ENCODE results near the gene SMAD5. TPM values are rescaled to one million over a fixed set of nuclear protein-coding genes. Genes with fewer than 3 reads are reported as not detected.

SMAD5 gene
- polyA plus RNA-seq, 3 donors = 55.6 to 74.9 (median 68.5) TPM

DNA sequence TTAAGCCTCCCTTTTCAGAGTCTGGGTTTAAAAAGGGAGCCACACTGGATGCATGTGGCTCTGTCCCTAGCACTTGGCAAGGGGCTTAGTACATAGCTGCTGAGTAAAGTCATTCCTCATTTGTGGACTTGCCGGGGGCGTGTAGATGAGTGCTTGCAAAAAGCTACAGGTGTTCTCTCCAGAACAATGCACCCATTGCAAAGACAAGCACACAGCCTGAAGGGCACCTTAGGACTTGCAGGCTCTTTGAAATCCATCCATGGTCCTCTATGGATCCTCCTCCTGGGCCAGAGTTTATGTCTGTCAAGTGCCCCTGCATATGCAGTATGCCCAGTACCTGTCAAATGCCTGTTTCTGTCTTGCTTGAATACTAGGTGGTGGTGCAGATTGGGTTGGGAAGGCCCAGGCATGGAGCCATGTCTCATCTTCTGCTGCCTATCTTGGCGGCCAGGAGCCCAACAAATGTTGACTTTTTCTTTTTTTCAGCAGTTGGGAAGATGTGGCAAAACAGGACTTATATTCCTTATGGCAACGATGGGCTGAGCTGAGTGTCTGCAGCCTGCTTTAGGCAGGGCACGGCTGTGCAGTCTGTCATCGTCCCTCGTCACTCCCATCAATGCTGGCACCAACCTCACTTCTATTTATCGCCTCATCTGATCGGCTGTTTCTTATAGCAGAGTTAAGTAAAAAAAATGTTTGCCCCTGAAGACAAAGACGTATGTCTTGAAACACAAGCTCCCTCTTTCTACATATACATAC is 78.8 kb downstream of the SMAD5 start:
- DNase-seq = no peak

DNA sequence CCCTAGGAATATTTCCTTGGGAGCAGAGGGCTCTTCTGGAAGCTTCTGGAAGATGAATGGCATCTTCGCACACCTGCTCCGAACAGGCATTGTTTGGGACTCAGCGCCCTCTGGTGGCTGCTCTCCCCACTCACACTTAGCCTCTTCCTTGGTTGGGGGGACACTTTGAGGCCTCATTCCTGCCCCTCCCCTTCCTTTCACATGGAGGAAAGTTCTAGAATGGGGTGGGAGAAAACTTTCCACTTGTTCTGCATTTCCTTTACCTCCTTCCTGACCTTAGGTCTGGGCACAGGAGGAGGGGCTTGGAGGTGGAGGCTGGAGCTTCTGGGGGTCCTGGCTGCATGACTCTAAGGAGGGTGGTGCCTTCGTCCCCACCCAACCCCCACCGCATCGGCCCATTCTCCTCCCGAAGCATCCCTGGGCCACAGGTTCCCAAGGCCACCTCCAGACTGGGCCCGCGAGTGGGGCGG is 79.6 kb downstream of the SMAD5 start:
- no peak for DNase-seq

- DNase-seq = no peak
These were observed 81.4 kb downstream of the SMAD5 start for GRCh38 chr5:136213919-136214493.

GRCh38 chr5:136215812-136216211 is 83.2 kb downstream of the SMAD5 start:
- DNase-seq = no peak

DNA sequence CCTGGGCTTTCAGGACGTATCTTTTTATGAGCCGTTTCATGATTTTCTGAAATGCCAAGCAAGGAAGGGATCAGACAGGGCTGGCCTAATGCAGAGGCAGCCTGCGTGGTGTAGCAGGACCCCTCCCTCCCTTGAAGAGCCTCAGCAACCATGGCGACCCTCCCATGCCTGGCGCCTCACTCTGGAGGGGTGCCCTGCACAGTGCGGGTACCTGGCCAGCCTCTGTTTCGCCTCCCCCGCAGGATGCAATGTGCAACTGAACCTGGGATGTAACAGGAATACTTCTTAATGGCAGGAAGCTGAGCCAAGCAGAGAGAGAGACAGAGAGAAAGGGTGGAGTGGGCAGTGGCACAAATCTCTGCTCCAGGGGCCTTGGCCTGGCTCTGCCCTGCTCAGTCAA is 83.6 kb downstream of the SMAD5 start:
- DNase-seq = no peak

- DNase-seq = no peak
These were observed 88.7 kb downstream of the SMAD5 start for GRCh38 chr5:136221340-136221739.

DNA sequence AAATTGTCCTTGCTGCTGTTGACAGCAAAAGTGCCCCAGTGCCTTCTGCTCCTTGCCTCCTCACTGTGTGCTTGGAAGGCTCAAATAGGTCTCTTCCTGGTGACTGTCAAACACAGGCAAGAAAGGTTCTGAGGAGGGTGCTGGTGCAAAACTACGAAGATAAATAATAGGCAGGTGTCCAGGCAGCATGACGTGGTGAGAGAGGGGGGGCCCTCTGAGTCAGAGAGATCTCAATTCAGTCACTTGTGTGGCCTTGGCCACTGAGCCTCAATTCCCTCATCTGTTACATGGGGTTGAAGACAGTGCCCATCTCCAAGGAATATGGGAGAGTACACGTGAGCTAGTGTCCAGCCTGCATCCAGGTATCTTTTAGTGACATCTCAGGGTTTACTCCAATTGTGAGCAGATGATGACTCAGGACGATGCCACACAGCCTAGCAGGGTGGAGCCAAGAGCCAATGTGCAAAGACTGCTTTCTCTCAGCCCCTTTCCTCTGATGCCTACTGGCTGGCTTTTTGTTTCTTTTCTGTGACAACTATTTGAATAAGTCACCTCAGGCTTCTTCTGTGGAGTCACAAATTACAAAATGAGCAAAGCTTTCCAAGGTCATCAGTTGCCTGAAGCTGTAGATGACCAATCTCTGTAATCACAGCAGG is 90.1 kb downstream of the SMAD5 start:
- no peak for DNase-seq

DNA sequence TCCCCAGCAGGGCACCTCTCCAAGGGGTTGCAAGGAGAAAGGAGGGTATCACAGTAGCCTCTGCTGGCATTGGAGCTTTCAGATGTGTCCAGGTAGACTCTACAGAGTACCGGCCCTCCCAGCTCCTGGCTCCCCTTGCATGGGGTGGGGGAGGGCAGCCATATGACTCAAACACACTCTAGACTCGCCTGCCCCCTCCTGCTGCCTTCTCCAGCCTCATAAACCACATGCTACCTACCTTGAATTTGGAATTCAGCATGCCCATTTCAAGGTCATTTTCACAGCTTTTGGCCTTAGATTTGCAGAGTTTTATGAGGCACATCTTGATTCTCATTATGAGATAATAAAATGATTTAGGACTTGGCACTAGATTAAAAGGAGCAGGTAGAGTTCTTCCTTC is 93.2 kb downstream of the SMAD5 start:
- DNase-seq = no peak

- no peak for DNase-seq
These were observed 93.8 kb downstream of the SMAD5 start for GRCh38 chr5:136226401-136226800.

GRCh38 chr5:136228136-136228757 is 95.6 kb downstream of the SMAD5 start:
- no peak for DNase-seq

DNA sequence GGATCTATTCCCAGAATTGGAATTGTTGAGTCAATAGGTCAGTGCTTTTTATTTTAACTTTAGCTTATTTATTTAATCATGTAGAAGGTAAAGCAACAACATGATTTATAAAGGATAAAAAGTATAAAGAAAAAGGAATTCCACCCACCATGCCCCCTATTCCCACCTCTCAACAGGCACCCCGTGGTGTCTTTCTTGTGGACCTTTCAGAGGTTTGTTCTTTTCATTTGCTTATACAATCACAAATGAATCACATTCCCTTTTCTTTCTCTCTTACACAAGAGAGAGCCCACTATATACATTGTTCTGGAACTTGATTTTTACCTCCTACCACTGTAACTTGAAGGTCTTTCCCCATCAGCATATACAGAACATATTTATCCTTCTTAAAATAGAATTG is 97.5 kb downstream of the SMAD5 start:
- DNase-seq = no peak

GRCh38 chr5:136232316-136232715 is 99.7 kb downstream of the SMAD5 start:
- no peak for DNase-seq

Other genes with a start within 250 kb of the SMAD5 start
- gene IL9, start 237.0 kb upstream of the SMAD5 start, polyA plus RNA-seq (ENCODE audit: insufficient read length in 3 of 3) = not detected
- 1 to 10 TPM; 2.1 to 4.8 (median 4.1) TPM for gene LECT2, start 177.9 kb upstream of the SMAD5 start, polyA plus RNA-seq (ENCODE audit: insufficient read length in 3 of 3)
- gene TGFBI, start 103.9 kb upstream of the SMAD5 start, polyA plus RNA-seq (ENCODE audit: insufficient read length in 3 of 3) = 100 to 1,000 TPM; 182 to 248 (median 201) TPM
- 10 to 100 TPM; 16.6 to 20.1 (median 19.8) TPM for gene SMIM32, start 60.3 kb downstream of the SMAD5 start, polyA plus RNA-seq (ENCODE audit: insufficient read length in 3 of 3)
- gene TRPC7, start 232.7 kb downstream of the SMAD5 start, polyA plus RNA-seq (ENCODE audit: insufficient read length in 3 of 3) = under 1 TPM; 0.36 to 0.83 (median 0.40) TPM